HepG2 (cell line): ENCODE results near the gene LINGO1. TPM values are rescaled to one million over a fixed set of nuclear protein-coding genes. Genes with fewer than 3 reads are reported as not detected.
A peak's percentile ranks its signal among the peaks of the same experiment; 100 is the strongest.

Source experiments
- AHDC1 ChIP-seq: sonication (generic); formaldehyde crosslinking; IDR thresholded peaks from 2 replicates; pipeline ENCODE4 v1.5.1; 2020; ENCODE audit warnings: mild to moderate bottlenecking, missing genetic modification reagents, borderline replicate concordance
- ARNT ChIP-seq: fragments of 450-650 bp; IDR thresholded peaks from 2 replicates; pipeline ENCODE4 v1.6.1; 2017
- CERS6 ChIP-seq: sonication (generic); formaldehyde crosslinking; IDR thresholded peaks from 2 replicates; pipeline ENCODE4 v1.5.0; 2020; ENCODE audit warnings: missing genetic modification reagents
- EP300 ChIP-seq, 3 experiments: sonication (generic) in 1 of 3; formaldehyde crosslinking in 1 of 3; IDR thresholded peaks; 2 replicates each; pipeline versions ENCODE4 v1.5.1 to v1.6.1; 2011 to 2020; ENCODE audit warnings: low read depth in 2 of 3, low read length in 2 of 3, borderline replicate concordance in 1 of 3, improper control_type of control experiment in 1 of 3, mild to moderate bottlenecking in 1 of 3, missing genetic modification reagents in 1 of 3, moderate library complexity in 1 of 3
- ETV6 ChIP-seq: sonication (generic); formaldehyde crosslinking; conservative IDR thresholded peaks from 2 replicates; pipeline ENCODE4 v1.4.0; 2020; ENCODE audit warnings: missing genetic modification reagents
- FOXA3 ChIP-seq: IDR thresholded peaks from 2 replicates; pipeline ENCODE4 v1.6.1; 2016; ENCODE audit warnings: missing genetic modification reagents, missing compliant biosample characterization
- GATA4 ChIP-seq: sonication (generic); IDR thresholded peaks from 2 replicates; pipeline ENCODE4 v1.6.1; 2016; ENCODE audit warnings: antibody characterized with exemption, low read depth, borderline replicate concordance
- IRX3 ChIP-seq: sonication (generic); formaldehyde crosslinking; IDR thresholded peaks from 2 replicates; pipeline ENCODE4 v1.8.1; 2023; ENCODE audit warnings: mild to moderate bottlenecking, low read depth, missing genetic modification reagents, borderline replicate concordance
- MAFG ChIP-seq: sonication (generic); formaldehyde crosslinking; IDR thresholded peaks from 2 replicates; pipeline ENCODE4 v1.5.1; 2020; ENCODE audit warnings: mild to moderate bottlenecking, missing genetic modification reagents
- MYNN ChIP-seq: sonication (generic); formaldehyde crosslinking; IDR thresholded peaks from 2 replicates; pipeline ENCODE4 v1.4.0; 2020; ENCODE audit warnings: mild to moderate bottlenecking, low read depth, missing genetic modification reagents
- NCOA5 ChIP-seq: sonication (generic); formaldehyde crosslinking; IDR thresholded peaks from 2 replicates; pipeline ENCODE4 v1.4.0; 2020; ENCODE audit warnings: missing genetic modification reagents
- RBFOX2 ChIP-seq: fragments of 200-400 bp; formaldehyde crosslinking; IDR thresholded peaks from 2 replicates; pipeline ENCODE4 v1.6.1; 2017; ENCODE audit warnings: low read depth, mild to moderate bottlenecking, low read length
- REPIN1 ChIP-seq: sonication (generic); formaldehyde crosslinking; IDR thresholded peaks from 2 replicates; pipeline ENCODE4 v1.8.0; 2022; ENCODE audit warnings: missing genetic modification reagents, low read depth, mild to moderate bottlenecking, borderline replicate concordance
- RFXAP ChIP-seq: sonication (generic); formaldehyde crosslinking; IDR thresholded peaks from 2 replicates; pipeline ENCODE4 v1.4.0; 2020; ENCODE audit warnings: missing genetic modification reagents, borderline replicate concordance
- STAG1 ChIP-seq: sonication (generic); formaldehyde crosslinking; IDR thresholded peaks from 2 replicates; pipeline ENCODE4 v1.4.0; 2020; ENCODE audit warnings: missing genetic modification reagents
- XBP1 ChIP-seq: sonication (generic); formaldehyde crosslinking; IDR thresholded peaks from 2 replicates; pipeline ENCODE4 v1.5.0; 2020; ENCODE audit warnings: missing genetic modification reagents
- ZBTB7B ChIP-seq: sonication (generic); formaldehyde crosslinking; IDR thresholded peaks from 2 replicates; pipeline ENCODE4 v1.4.0; 2020; ENCODE audit warnings: missing genetic modification reagents
- ZFP91 ChIP-seq: sonication (generic); formaldehyde crosslinking; IDR thresholded peaks from 2 replicates; pipeline ENCODE4 v1.9.0; 2022; ENCODE audit warnings: missing genetic modification reagents, mild to moderate bottlenecking, borderline replicate concordance
- ZNF138 ChIP-seq: sonication (generic); formaldehyde crosslinking; IDR thresholded peaks from 2 replicates; pipeline ENCODE4 v1.5.0; 2020; ENCODE audit warnings: mild to moderate bottlenecking, low read depth, missing genetic modification reagents
- ZNF543 ChIP-seq: sonication (generic); formaldehyde crosslinking; IDR thresholded peaks from 2 replicates; pipeline ENCODE4 v1.4.0; 2020; ENCODE audit warnings: mild to moderate bottlenecking, missing genetic modification reagents
- ZNF550 ChIP-seq: sonication (generic); formaldehyde crosslinking; IDR thresholded peaks from 2 replicates; pipeline ENCODE4 v1.4.0; 2020; ENCODE audit warnings: mild to moderate bottlenecking, missing genetic modification reagents, borderline replicate concordance
- ZNF644 ChIP-seq: IDR thresholded peaks from 2 replicates; pipeline ENCODE4 v1.6.1; 2016; ENCODE audit warnings: low read depth
- ZNF747 ChIP-seq: sonication (generic); formaldehyde crosslinking; IDR thresholded peaks from 2 replicates; pipeline ENCODE4 v1.8.1; 2023; ENCODE audit warnings: missing genetic modification reagents, mild to moderate bottlenecking, borderline replicate concordance
- polyA plus RNA-seq, 8 experiments: library from polyadenylated mRNA; depleted of rRNA in 3 of 8; stranded (reverse) in 7 of 8; unstranded in 1 of 8; fragments of >200 nt; fragmentation: Illumina TruSeq in 4 of 8; extraction: Trizol in 4 of 8; gene quantifications; 2 replicates each; pipeline versions ENCODE4 v1.2.1 to v1.2.3, GENCODE V29; 2011 to 2016; ENCODE audit warnings: low read depth in 4 of 8, missing spikeins in 1 of 8, mixed read lengths in 1 of 8; ENCODE audit not compliant: insufficient read depth in 1 of 8
- total RNA-seq, 5 experiments: library from RNA; depleted of rRNA; stranded (reverse); fragments of >200 nt; fragmentation: Illumina TruSeq; extraction: Trizol; gene quantifications; 2 replicates each; pipeline ENCODE4 v1.2.3, GENCODE V29; 2016; ENCODE audit warnings: low read depth in 1 of 5

LINGO1 gene
- total and polyA plus RNA-seq, 2 of the 13 experiments (the other 11 are each of a cell fraction or from before 2014, with no cell fraction given) = 0.07 TPM; not detected in 1

GRCh38 chr15:77568973-77569728, 63.6 kb downstream of the LINGO1 start (continued):
- 0 out of 2 replicates have a peak, but pooled peaks have one; percentile 9 for TF ChIP-seq AHDC1 (CRISPR knock-in tag)
- no peak for TF ChIP-seq ZBTB7B (CRISPR knock-in tag)
- TF ChIP-seq MYNN (CRISPR knock-in tag) = no peak
- TF ChIP-seq MAFG = no peak
- TF ChIP-seq XBP1 = no peak
- TF ChIP-seq ZNF543 (CRISPR knock-in tag) = no peak
- TF ChIP-seq GATA4 = no peak
- no peak for TF ChIP-seq ZNF138 (CRISPR knock-in tag)
- TF ChIP-seq RFXAP = no peak
- no peak for TF ChIP-seq IRX3 (CRISPR knock-in tag)
- peak; percentile 57; the same call in 1 of the 2 replicates for TF ChIP-seq ZFP91 (CRISPR knock-in tag)
- TF ChIP-seq ARNT = no peak
- TF ChIP-seq REPIN1 (CRISPR knock-in tag) = no peak
- TF ChIP-seq ZNF644 (CRISPR knock-in tag) = no peak
- no peak for TF ChIP-seq STAG1 (CRISPR knock-in tag)
- TF ChIP-seq RBFOX2 = no peak
- peak; percentile 6; the same call in 1 of the 2 replicates for TF ChIP-seq ZNF747 (CRISPR knock-in tag)
- no peak for TF ChIP-seq NCOA5 (CRISPR knock-in tag)
- no peak for TF ChIP-seq ZNF550 (CRISPR knock-in tag)
- no peak for TF ChIP-seq CERS6
- no peak for TF ChIP-seq EP300 (IDR thresholded peaks at IDR 0.05; ENCODE audit: low read depth in 2 of 2, low read length in 2 of 2)
- TF ChIP-seq EP300 (CRISPR knock-in tag; IDR thresholded peaks at IDR 0.05; ENCODE audit: borderline replicate concordance) = no peak
- no peak for TF ChIP-seq ETV6 (CRISPR knock-in tag)
- TF ChIP-seq FOXA3 (CRISPR knock-in tag) = no peak
